Posterior vena cava (tissue), 2 donors: Measurements from ENCODE around the gene IRF2BP2. TPM values are rescaled to one million over a fixed set of nuclear protein-coding genes. Genes with fewer than 3 reads are reported as not detected.
A peak's percentile ranks its signal among the peaks of the same experiment; 100 is the strongest.

Source experiments
- DNase-seq: peaks from one replicate; pipeline ENCODE4 v3.0.0-alpha.2; 2020; ENCODE audit warnings: low spot score
- intact Hi-C, 2 donors: fragments of 100-400 bp; cut with DNase I; formaldehyde crosslinking; loops; one replicate each; pipeline versions ENCODE4 v1.14.1 to v1.14.2; 2022 to 2023
- total RNA-seq, 2 donors: library from RNA; stranded (reverse); fragmentation: NEBNext Ultra II Directional; extraction: Animal tissue kit (Norgen Biotek cat#: 25700); gene quantifications; one replicate each; pipeline ENCODE4 v1.2.1, GENCODE V29; 2021
- donor health status: DM: yes; HTN: yes; CAD: no.
- donor health status: DM: yes; HTN: yes; CAD: no.

The IRF2BP2 gene
- total RNA-seq, 2 donors from 2014 or later, result 72.1 to 86.2 TPM

DNA sequence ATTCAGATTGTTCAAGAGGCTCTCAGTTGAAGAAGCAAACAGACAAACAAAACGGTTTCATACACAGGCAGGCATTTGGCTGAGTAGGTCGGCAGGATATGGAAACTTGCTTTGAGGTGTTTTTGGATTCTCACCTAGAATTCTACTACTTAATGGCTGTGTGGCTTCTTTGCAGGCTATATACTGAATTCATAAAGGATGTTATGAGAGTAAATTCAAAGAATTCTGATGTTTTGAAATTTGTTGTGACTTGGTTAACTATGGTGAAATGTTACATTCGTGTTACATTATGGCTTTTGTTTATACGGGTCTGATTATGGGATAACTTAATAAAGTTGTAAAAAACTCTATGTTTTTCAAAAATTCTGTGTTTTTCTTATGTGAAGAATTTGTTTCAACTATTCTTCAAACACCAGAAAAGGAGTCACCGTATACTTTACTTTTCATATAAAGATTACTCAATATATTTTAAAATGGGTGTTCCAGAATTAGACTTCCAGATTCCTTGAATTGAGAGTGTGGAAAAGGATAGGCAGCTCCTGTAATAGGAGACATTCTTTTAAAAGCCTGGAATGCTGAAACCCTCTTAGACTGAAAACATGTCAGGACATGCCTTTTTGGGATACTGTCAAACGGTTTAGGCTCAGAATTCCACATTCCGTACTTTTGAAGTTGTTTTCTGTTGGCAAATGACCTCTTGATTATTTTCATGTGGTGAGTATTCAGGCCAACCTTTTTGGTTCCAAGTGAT is 8.2 kb upstream of the IRF2BP2 start:
- no peak for DNase-seq
- intact Hi-C loops, result loop anchor here in 1 of 2 donors (10.0 kb wide), 1 partner anchor 367 kb away; no protein-coding TSS in a partner anchor

DNA sequence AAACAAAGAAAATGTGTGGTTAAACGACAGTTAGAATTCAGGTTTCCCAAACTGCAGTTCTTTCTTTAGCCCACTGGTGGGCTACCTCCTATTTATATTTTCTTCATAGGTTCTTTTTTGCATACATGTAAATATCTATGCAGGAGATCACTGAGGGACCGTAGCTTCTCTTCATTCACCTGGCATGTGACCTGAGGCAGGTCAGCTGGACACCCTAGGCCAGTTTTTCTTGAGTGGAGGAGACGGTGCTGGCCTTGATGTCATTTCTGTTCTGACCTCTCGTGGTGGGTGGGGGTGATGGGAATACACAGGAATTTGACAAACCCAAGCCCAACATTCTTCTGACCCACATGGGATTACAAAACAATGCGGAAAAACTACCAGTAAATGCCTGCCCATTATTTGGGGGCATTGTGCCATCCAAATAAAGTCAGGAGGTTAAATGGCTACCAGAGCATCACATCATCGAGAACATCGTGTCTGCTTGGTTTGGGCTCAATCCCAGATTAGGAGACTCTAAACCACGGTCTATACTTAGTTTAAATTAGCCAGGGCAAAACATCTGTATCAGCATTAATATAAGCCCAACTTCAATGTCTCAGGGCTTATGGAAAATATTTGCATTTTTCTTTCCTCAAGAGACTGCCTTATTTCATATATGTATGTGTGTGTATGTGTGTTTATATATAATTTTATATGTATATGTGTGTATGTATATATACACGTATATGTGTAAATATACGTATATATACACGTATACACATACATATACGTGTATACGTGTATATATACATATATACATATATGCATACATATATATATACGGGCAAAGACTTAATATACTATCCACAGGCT is 7.4 kb upstream of the IRF2BP2 start:
- DNase-seq, result no peak
- intact Hi-C loops, result loop anchor here in 1 of 2 donors (10.0 kb wide), 1 partner anchor 367 kb away; no protein-coding TSS in a partner anchor

DNA sequence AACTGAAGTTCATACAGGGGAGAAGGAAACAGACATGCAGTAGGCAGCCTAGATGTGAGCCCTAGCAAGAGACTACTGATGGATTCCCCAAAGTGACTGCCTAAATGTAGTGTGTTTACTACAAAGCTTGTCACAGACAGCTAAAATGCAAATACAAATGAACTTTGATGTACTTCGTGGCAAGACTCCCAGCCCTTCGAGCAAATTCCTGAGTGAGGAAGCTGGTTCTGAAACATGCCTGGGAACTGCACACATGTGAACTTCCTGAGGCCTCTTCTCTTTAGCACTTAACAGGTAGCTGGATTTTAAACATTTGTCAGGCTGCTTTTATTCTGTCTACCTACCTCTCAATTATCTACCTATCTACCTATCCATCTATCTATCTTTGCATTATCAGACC is 6.7 kb upstream of the IRF2BP2 start:
- no peak for DNase-seq
- intact Hi-C loops, result loop anchor here in 1 of 2 donors (10.0 kb wide), 1 partner anchor 368 kb away; no protein-coding TSS in a partner anchor

DNA sequence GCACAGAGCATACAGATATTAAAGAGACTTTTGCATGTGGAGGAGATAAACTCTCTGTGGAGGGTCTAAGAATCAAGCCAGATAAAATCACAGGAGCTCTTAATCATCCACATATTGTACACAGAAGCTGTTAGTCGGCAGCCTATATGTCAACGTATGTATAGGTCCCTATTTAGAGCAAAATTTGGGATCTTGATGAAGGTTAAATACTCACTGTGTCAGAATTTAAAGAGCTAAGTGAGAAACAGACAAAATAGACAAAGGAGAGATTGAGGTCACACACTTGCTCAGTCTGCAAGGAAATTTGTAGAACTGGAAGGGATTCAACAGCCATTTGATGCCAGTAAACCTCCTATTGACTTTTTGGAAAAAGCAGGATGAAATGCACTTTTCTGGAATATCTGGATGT is 4.1 kb upstream of the IRF2BP2 start:
- no peak for DNase-seq
- intact Hi-C loops, result loop anchor here (5.0 to 10.0 kb wide), 4 partner anchors 108 to 468 kb away; no protein-coding TSS in a partner anchor

DNA sequence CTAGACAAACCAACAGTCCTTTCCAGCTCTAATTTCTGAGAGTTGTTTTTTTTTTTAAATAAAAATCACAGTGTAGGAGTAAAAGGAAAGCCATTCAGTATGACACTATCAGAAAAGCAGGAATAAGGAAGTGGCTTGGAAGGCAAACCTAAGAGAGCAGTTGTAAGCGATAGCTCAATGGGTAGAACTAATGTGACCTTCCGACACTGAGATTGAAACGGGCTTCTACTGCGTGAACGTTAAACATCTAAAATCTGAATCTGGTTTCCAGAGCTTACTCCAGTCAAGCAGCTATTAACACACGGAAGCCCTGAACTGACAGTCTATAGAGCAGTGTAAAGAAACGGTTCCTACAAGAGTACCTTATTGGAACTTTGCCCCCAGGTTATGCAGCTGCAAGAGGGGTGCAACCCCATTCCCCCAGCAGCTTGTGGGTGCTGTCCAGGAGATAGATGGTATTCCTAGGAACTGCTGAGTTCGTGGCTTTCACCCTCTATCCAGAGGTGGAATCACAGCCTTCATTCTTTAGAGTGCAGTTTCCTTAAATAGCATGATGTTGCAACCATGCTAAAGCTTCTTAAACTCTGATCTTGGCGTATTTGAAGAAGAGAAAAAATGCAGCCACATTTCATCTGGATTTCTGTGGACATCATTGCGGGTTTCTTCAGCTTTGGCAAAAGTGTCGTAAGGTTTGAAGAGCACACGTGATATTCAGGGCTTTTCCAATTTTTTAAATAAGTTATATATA is 3.3 kb upstream of the IRF2BP2 start:
- intact Hi-C loops, result loop anchor here (5.0 to 10.0 kb wide), 4 partner anchors 109 to 469 kb away; no protein-coding TSS in a partner anchor
- no peak for DNase-seq

DNA sequence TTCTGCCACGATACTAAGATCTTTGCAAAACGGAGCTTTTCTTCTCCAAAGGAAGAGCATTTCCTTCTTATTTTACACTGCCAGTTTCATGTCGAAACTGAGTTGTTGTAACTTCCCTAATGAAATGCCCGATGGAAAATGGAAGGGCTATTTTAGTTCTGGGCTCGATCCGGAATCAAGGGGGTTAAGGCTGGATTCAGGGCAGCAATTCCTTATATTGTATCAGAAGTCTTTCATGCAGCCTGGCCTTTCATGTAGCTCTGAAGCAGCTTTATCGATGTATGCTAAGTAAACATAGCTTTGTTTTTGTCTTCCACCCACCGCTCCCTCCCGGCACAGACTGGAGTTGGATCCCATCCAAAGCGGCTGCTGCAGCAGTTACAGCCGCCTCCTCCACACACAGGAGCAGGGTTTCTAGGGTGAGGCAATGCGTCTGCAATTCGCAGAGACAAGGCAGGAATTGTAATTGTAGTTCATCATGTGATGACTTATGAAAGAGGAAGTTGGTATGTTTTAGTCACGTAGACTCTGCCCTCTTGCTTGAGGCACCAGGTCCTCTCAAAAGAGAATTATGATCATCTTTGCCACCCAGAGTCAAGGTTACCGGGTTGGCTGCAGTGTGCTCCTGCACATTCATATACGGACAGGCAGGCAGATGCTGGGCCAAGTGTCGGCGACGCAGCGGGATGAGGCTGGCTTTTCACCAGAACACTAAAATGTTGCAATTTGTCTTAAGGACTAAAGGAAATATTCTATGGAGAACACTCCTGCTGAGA is 2.6 kb upstream of the IRF2BP2 start:
- intact Hi-C loops, result loop anchor here (5.0 to 10.0 kb wide), 4 partner anchors 110 to 470 kb away; no protein-coding TSS in a partner anchor
- DNase-seq, result peak; percentile 96

DNA sequence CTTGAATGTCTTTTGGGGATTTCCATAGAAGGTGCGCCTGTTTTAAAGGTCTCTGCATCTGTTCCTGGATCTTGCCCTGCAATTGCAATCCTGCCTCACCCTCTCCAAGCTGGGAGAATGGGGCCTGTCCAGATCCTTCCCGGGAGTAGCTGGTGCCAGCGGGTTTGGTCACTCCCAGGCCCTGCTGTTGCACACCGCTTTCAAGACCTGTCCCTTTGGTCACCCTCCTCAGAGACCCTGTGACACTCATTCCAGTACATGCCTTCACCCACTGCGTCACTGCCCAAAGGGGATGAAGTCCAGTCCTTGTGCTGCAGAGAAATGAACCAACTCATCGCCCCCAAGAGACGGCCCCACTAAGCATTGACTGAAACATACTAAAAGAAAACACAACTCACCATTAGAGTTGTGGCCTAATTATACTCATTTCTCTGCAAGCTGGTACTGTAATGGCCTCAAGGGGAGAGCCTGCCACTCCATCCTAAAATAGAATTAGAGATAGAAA is 1.9 kb upstream of the IRF2BP2 start:
- DNase-seq, result peak; percentile 86
- intact Hi-C loops, result loop anchor here (5.0 to 10.0 kb wide), 4 partner anchors 110 to 470 kb away; no protein-coding TSS in a partner anchor

DNA sequence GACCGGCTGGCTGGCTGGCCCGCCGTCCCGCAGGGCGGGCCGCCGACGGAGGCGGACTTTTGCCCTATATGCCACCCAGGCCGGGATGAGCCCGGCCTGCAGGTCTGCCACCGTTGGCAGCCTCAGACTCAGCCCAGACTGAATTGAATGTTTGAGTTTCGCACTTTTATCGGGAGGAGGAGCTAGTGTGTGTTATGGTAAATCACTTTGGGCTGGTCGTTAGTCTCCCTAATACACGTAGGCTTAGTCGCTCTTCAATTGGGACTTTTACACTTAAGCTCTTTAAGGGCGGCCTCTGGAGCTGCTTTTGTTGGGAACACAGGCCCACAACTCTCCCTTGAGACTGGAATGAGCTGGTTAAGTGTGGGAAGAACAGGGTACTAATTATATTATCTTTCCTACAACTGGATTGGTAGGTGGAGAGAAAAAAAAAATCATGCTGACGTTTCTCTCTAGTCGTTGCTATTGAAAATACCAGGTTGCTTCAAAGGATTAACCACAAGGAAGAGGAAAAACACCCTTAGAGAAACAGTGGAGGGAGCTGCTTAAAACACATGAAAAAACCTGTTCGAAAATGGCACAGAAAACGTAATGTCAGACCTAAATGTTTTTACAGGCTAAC is 1.4 kb upstream of the IRF2BP2 start:
- intact Hi-C loops, result loop anchor here (5.0 to 10.0 kb wide), 4 partner anchors 111 to 471 kb away; no protein-coding TSS in a partner anchor
- DNase-seq, result no peak

DNA sequence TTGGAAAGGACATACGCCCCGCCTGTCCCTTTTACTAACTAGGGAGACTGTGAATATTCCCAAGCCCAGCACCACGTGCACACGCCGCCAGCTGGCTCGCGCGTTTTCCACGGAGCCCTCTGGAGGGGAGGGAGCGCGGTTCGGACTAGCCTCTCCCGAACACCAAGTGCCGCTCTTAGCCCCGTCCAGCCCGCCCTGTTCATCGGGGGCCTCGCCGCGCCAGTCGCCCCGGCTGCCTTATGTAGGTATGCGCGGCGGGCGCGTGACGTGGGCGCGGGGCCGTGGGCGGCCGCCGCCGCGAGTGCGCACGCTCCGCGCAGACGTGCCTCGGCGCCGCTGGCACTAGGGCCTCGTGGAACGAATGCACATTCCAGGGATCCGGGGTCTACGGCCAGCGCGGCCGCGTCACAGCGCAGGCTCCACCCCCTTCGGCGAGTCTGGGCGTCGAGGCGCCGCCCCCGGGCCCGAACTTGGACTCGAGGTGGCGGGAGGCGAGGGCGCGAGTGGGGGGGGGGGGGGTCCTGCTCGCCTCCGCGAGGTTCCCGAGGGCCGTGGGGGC is 767 bp upstream of the IRF2BP2 start:
- DNase-seq, result peak; percentile 99
- intact Hi-C loops, result loop anchor here (5.0 to 10.0 kb wide), 4 partner anchors 112 to 472 kb away; no protein-coding TSS in a partner anchor

DNA sequence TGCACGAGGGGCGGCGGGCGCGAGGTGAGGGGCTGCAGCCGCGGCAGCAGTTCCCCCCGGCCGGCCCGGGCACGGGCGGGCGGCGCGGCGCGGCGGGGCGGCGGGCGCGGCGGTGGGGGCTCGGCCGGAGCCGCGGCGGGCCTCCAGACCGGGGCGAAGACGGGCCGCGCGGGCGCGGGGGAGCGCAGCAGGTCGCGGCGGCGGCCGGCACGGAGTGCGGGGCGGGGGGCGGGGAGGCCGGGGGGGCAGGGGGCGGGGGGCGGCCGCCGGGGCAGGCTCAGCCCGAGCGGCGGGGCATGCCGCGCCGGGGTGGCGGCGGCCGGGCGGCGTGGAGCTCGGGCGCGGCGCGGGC is 311 bp downstream of the IRF2BP2 start:
- intact Hi-C loops, result loop anchor here (5.0 to 10.0 kb wide), 5 partner anchors 112 to 473 kb away; no protein-coding TSS in a partner anchor
- DNase-seq, result no peak

DNA sequence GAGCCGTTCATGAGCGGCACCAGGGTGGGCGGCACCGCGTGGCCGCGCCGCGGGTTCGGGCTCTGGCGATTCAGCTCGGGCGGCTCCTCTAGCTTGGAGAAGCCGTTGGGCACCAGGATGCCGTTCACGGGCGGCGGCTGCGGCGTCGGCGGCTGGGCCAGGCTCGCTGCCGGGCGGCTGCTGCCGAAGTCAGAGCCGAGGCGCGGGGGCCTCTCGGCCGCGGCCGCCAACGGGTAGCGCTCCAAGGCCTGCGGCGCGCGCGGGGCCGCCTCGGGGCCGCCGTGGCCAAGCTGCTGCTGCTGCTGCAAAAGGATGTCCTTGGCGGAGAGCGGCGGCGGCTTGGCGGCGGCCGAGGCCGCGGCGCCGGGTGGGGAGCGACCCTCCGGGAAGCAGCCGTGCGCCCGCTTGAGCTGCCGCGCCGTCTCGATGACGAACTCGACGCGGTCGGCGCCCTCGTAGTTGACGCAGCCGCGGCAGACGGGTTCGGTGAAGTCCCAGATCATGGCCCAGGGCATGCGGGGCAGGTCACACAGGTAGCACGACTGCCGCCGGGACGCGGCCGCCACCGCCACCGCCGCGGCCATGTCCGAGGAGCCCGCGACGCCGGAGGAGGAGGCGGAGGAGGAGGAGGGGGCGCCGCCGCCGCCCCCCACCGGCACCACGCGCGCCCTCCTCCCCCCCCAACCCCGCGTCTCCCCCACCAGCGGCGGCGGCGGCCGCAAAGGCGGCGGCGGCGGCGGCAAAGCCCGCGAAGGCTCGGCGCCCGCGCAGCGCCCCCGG is 877 bp downstream of the IRF2BP2 start:
- intact Hi-C loops, result loop anchor here in 1 of 2 donors (5.0 kb wide), 1 partner anchor 112 kb away; no protein-coding TSS in a partner anchor
- DNase-seq, result peak; percentile 87

DNA sequence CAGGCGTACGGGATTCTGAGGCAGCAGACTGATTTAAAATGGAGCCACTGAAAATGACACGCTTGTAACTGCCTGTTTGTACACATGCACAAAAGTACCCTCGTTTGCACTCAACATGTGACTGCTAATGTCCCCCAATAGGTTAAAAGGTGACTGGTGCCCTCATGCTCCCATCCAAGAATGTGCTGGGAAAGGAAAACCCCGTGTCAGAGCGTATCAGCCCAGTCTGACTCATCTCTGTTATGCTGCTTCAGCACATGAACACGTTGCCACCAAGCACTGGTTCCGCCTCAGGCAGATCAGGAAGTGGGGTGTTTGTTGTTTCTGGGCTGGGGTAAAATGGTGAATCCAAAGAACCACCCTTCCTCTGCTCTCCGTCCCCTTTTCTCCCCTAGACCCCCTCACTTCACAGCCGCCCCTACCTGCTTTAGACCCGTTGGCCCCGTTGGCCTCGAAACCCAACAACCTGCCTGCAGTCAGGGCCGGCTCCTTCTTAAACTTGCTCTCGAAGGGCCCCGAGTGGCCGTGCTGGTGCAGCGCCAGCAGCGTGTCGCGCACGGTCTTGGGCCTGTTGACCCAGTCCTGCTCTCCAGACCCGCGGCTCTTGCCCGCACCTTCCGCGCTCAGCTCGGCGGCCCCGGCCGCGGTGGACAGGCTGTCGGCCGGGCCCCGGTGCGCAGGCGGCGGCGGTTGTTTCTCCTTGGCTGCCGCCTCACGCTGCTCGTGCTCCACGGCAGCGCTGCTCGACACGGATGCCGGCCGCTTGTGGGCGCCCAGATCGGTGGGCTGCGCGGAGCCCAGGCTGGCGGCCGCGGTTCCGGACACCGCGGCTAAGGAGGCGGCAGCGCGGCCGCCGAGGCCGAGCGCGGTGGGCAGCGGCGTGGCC is 1.7 kb downstream of the IRF2BP2 start:
- intact Hi-C loops, result loop anchor here in 1 of 2 donors (5.0 kb wide), 1 partner anchor 111 kb away; no protein-coding TSS in a partner anchor
- peak; percentile 90 for DNase-seq

DNA sequence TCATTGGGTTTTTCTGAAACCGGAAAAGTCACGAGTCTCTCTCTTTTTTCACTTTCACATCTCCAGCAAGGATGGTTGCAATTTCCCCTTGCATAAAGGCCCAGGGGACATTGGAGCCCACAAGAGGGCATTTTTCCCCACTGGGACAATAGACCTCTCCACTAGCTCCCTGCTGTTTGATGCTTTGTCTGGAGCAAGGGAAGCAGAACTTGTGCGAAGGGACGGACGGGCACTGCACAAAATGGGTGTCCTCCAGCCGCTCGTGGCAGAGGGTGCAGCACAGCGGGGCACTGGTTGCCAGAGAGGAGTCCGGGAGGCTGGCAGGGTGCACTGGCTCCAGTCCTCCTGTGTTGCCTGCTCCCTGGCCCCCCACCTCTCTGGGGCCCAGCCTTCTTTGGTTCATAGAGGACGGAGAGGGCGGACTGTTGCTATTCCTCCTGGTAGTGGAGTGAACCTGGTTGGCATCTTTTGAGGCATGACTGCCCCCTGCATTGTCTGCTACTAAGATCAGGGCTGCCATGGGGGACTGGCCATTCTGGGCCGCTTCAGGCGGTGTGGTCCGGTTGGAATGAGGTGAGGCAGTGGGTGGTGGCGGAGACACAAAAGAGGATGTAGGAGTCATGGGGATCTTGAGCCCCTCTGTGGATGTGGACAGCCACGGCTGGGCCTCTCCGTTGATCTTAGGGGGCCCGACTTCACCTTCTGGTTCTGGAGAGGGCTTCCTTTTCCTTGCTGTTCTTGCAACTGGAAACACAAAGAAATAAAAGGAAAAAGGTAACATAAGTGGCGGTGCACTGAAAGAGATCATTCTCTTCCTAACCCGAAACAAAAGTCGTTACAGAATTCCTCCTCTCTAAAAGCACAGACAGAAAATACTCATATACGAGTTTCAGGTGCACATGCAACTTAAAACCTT is 2.6 kb downstream of the IRF2BP2 start:
- DNase-seq, result no peak
- intact Hi-C loops, result loop anchor here in 1 of 2 donors (5.0 kb wide), 1 partner anchor 110 kb away; no protein-coding TSS in a partner anchor

DNA sequence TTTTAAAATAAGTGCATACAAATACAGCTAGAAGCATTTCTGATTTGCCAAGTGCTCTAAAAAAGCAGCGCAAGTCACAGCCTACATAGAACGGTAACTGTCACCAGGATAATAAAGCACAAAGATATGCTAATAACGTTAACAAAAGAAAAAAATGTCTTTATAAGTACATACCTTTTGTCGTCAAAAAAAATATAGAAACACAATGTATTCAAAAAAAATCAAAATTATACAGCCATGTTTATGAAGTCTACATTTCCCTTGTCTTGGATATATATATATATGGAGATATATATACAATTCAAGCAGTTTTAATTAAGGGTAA is 3.2 kb downstream of the IRF2BP2 start:
- intact Hi-C loops, result loop anchor here in 1 of 2 donors (5.0 kb wide), 1 partner anchor 109 kb away; no protein-coding TSS in a partner anchor
- DNase-seq, result no peak
